Glutamatergic neuron (in vitro differentiated cells): ENCODE results near the gene TRIM56. TPM values are rescaled to one million over a fixed set of nuclear protein-coding genes. Genes with fewer than 3 reads are reported as not detected.
"Not testable (repeated sequence)": the region's sequence is repeated elsewhere in the genome, so short reads cannot be mapped to it uniquely, and the experiment has no call there.

Experiments
- DNase-seq: peaks from one replicate; pipeline ENCODE4 v3.0.0; 2022
- H3K27ac Mint-ChIP-seq: one replicate; pipeline ENCODE4 v1.8.0; 2020; ENCODE audit warnings: mild to moderate bottlenecking, mixed read lengths, inconsistent platforms; ENCODE audit not compliant: unreplicated experiment
- H3K27me3 Mint-ChIP-seq: one replicate; pipeline ENCODE4 v1.8.0; 2020; ENCODE audit warnings: mild to moderate bottlenecking, moderate library complexity, mixed read lengths, inconsistent platforms; ENCODE audit not compliant: unreplicated experiment
- H3K36me3 Mint-ChIP-seq: one replicate; pipeline ENCODE4 v1.8.0; 2020; ENCODE audit warnings: mild to moderate bottlenecking, mixed read lengths, inconsistent platforms; ENCODE audit not compliant: unreplicated experiment
- H3K4me1 Mint-ChIP-seq: one replicate; pipeline ENCODE4 v1.8.0; 2020; ENCODE audit warnings: mild to moderate bottlenecking, low read depth, mixed read lengths, inconsistent platforms; ENCODE audit not compliant: unreplicated experiment
- H3K4me3 Mint-ChIP-seq: one replicate; pipeline ENCODE4 v1.8.0; 2020; ENCODE audit warnings: mild to moderate bottlenecking, mixed read lengths, inconsistent platforms; ENCODE audit not compliant: unreplicated experiment
- H3K9me3 Mint-ChIP-seq: one replicate; pipeline ENCODE4 v1.8.0; 2020; ENCODE audit warnings: mild to moderate bottlenecking, moderate library complexity, mixed read lengths, inconsistent platforms; ENCODE audit not compliant: unreplicated experiment
- CTCF ChIP-seq: fragments of 200-600 bp; sonication (generic); IDR thresholded peaks from one replicate; pipeline ENCODE4 v1.5.0; 2021; ENCODE audit not compliant: partially characterized antibody, unreplicated experiment
- total RNA-seq: library from RNA; stranded (reverse); fragmentation: NEBNext Ultra II Directional; extraction: Animal tissue kit (Norgen Biotek cat#: 25700); gene quantifications from one replicate; pipeline ENCODE4 v1.2.1, GENCODE V29; 2021; ENCODE audit not compliant: unreplicated experiment

The TRIM56 gene
- total RNA-seq, 1 donor from 2014 or later: 0.61 TPM

- Mint-ChIP-seq H3K9me3 (peaks cover 2% of the 10 kb centered on the region), H3K36me3 (no peaks in the 10 kb centered on the region), H3K4me1 (no peaks in the 10 kb centered on the region), H3K27ac (no peak overlapping the region), H3K27me3 (peaks cover 5% of the 10 kb centered on the region), H3K4me3 (no peak overlapping the region)
- DNase-seq: no peak
- TF ChIP-seq CTCF: no peak
Observed at GRCh38 chr7:101128040-101128834, 43.0 kb downstream of the TRIM56 start.

- no peak for TF ChIP-seq CTCF
- H3K27me3 Mint-ChIP-seq: peaks cover 10% of the 10 kb centered on the region
- peaks cover 2% of the 10 kb centered on the region for H3K9me3 Mint-ChIP-seq
Observed at GRCh38 chr7:101129603-101130117, 44.4 kb downstream of the TRIM56 start.

GRCh38 chr7:101132626-101133600, 47.6 kb downstream of the TRIM56 start:
- H3K27ac Mint-ChIP-seq: peak overlapping the region; percentile 3
- not testable (repeated sequence) for H3K4me1 Mint-ChIP-seq, H3K36me3 Mint-ChIP-seq, H3K4me3 Mint-ChIP-seq, H3K27me3 Mint-ChIP-seq, DNase-seq, H3K9me3 Mint-ChIP-seq

More at GRCh38 chr7:101129603-101130117, 44.4 kb downstream of the TRIM56 start:
- Mint-ChIP-seq H3K36me3 (no peaks in the 10 kb centered on the region), H3K4me1 (peaks cover 2% of the 10 kb centered on the region), H3K27ac (no peak overlapping the region), H3K4me3 (no peak overlapping the region)
- no peak for DNase-seq

GRCh38 chr7:101133621-101134398, 48.5 kb downstream of the TRIM56 start:
- Mint-ChIP-seq H3K4me1 (peaks cover 2% of the 10 kb centered on the region), H3K36me3 (no peaks in the 10 kb centered on the region), H3K4me3 (no peak overlapping the region), H3K27me3 (peaks cover 10% of the 10 kb centered on the region), H3K27ac (no peak overlapping the region), H3K9me3 (no peaks in the 10 kb centered on the region)
- no peak for TF ChIP-seq CTCF
- no peak for DNase-seq

GRCh38 chr7:101134399-101134980, 49.2 kb downstream of the TRIM56 start:
- no peak overlapping the region for H3K4me3 Mint-ChIP-seq
- no peaks in the 10 kb centered on the region for H3K9me3 Mint-ChIP-seq
- H3K27ac Mint-ChIP-seq: no peak overlapping the region
- H3K36me3 Mint-ChIP-seq: no peaks in the 10 kb centered on the region
- TF ChIP-seq CTCF: no peak
- no peak for DNase-seq
- H3K4me1 Mint-ChIP-seq: peaks cover 2% of the 10 kb centered on the region
- peaks cover 10% of the 10 kb centered on the region for H3K27me3 Mint-ChIP-seq
